Transverse colon (tissue), 4 donors: ENCODE data around the gene ARHGAP6. TPM values are rescaled to one million over a fixed set of nuclear protein-coding genes. Genes with fewer than 3 reads are reported as not detected.

Experiments used
- DNase-seq: peaks from one replicate; pipeline ENCODE4 v3.0.0-alpha.2; 2019
- H3K27ac ChIP-seq, 4 donors: fragments of 200-600 bp; sonication (generic); 2 replicates each; pipeline ENCODE4 v1.5.1; 2016 to 2018; ENCODE audit warnings: inconsistent platforms in 4 of 4
- H3K27me3 ChIP-seq: fragments of 200-600 bp; sonication (generic); 2 replicates; pipeline ENCODE4 v1.5.1; 2017; ENCODE audit warnings: inconsistent platforms
- H3K36me3 ChIP-seq, 4 donors: fragments of 200-600 bp; sonication (generic); 2 replicates each; pipeline ENCODE4 v1.5.1; 2017 to 2019; ENCODE audit warnings: inconsistent platforms in 4 of 4
- H3K4me1 ChIP-seq, 4 donors: fragments of 200-600 bp; sonication (generic); 2 replicates each; pipeline ENCODE4 v1.5.1; 2017 to 2020; ENCODE audit warnings: inconsistent platforms in 4 of 4
- H3K4me3 ChIP-seq, 4 donors: fragments of 200-600 bp; sonication (generic); 1 replicate in 1 of 4; 2 replicates in 3 of 4; pipeline versions ENCODE4 v1.5.1 to v1.6.1; 2017 to 2019; ENCODE audit warnings: inconsistent platforms in 4 of 4
- H3K9me3 ChIP-seq, 2 donors: fragments of 200-600 bp; sonication (generic); 2 replicates each; pipeline ENCODE4 v1.5.1; 2017 to 2019; ENCODE audit warnings: inconsistent platforms in 2 of 2
- EP300 ChIP-seq: sonication (generic); formaldehyde crosslinking; IDR thresholded peaks from one replicate; pipeline ENCODE4 v1.6.1; 2017; ENCODE audit warnings: antibody characterized with exemption, low read depth
- POLR2A ChIP-seq: fragments of 450-650 bp; IDR thresholded peaks from one replicate; pipeline ENCODE4 v1.6.1; 2016; ENCODE audit warnings: antibody characterized with exemption, mild to moderate bottlenecking, moderate library complexity
- POLR2AphosphoS5 ChIP-seq, 3 donors: sonication (generic); formaldehyde crosslinking; IDR thresholded peaks; one replicate each; pipeline ENCODE4 v1.6.1; 2016; ENCODE audit warnings: antibody characterized with exemption in 3 of 3
- WGBS, 2 donors: methylation state at CpG; one replicate each; pipeline ENCODE4 v1.1.5; 2018; ENCODE audit warnings: low coverage in 1 of 2; 5-methylcytosine and 5-hydroxymethylcytosine counted together
- in situ Hi-C, 4 donors: fragments of 200-750 bp; cut with MboI; loops; one replicate each; pipeline versions ENCODE4 v1.15.0 to v1.15.1; 2017; ENCODE audit warnings: low sequenced_read_pairs in 3 of 4, low pct_ligation_motif_present in 1 of 4, low pct_unique_long_range_greater_than_20kb in 1 of 4
- intact Hi-C: fragments of 100-400 bp; cut with DNase I; formaldehyde crosslinking; loops from one replicate; pipeline ENCODE4 v1.15.1; 2023; ENCODE audit warnings: low total_unique reads
- total RNA-seq, 4 donors: library from RNA; depleted of rRNA; stranded (reverse); fragments of >200 nt; gene quantifications; one replicate each; pipeline ENCODE4 v1.1.0, GENCODE V29; 2016
- TF ChIP-seq, protein P1 (sequence below), 5 experiments: fragments of 200-600 bp in 3 of 5; fragments of 450-650 bp in 2 of 5; sonication (generic) in 3 of 5; IDR thresholded peaks; 1 replicate in 2 of 5; 2 replicates in 3 of 5; pipeline ENCODE4 v1.5.1; 2016 to 2017; ENCODE audit warnings: antibody characterized with exemption in 5 of 5, inconsistent platforms in 3 of 5, mild to moderate bottlenecking in 2 of 5, moderate library complexity in 1 of 5

Gene ARHGAP6
- total RNA-seq, 4 donors from 2014 or later = 5.0 to 12.4 (median 9.0) TPM

DNA sequence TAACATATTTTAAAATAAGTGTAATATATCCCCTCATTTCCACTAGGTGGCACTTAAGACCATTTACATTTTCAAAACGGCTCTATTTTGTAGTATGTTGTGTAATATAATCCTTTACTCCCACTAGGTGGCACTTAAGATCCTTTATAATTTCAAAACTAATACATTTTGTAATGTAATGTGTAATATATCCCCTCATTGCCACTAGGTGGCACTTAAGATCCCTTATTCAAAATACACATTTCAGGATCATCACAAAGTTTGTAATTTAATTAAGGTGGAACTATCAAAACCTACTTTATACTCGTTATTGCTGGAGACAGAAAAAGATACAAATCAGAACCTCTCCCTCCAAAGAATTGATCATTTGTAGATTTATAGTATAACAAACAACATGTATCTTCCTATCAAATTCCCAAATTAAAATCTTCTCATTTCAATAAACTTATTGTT is 132.5 kb downstream of the ARHGAP6 start:
- intact Hi-C loops = loop anchor here (5.0 to 10.0 kb wide), 2 partner anchors 222 to 1766 kb away; partner anchors contain the start of genes GPR143 and MSL3
- in situ Hi-C loops = loop anchor here (5.0 to 25.0 kb wide), 4 partner anchors 229 to 1346 kb away; partner anchors contain the start of gene MSL3 (in 2 of the 4)

GRCh38 chrX:11532291-11533078 is 133.2 kb downstream of the ARHGAP6 start:
- no peak overlapping the region for H3K4me3 ChIP-seq
- no peaks in the 10 kb centered on the region for H3K36me3 ChIP-seq
- no peak for TF ChIP-seq POLR2AphosphoS5 (IDR thresholded peaks at IDR 0.05)
- no peaks in the 10 kb centered on the region for H3K4me1 ChIP-seq
- in situ Hi-C loops (loop anchor here (5.0 to 25.0 kb wide), 4 partner anchors 230 to 1345 kb away; partner anchors contain the start of gene MSL3 (in 2 of the 4)), intact Hi-C loops (loop anchor here (5.0 to 10.0 kb wide), 2 partner anchors 222 to 1765 kb away; partner anchors contain the start of genes GPR143 and MSL3)
- peak overlapping the region in 1 of 4 donors; percentile 31 for H3K27ac ChIP-seq
- no peak for DNase-seq
- no peaks in the 10 kb centered on the region for H3K9me3 ChIP-seq
- H3K27me3 ChIP-seq = no peaks in the 10 kb centered on the region

More for the DNA sequence above, 132.5 kb downstream of the ARHGAP6 start:
- Histone ChIP-seq H3K27ac (peak overlapping the region in 1 of 4 donors; percentile 31), H3K27me3 (no peaks in the 10 kb centered on the region), H3K36me3 (no peaks in the 10 kb centered on the region), H3K9me3 (no peaks in the 10 kb centered on the region), H3K4me3 (no peak overlapping the region), H3K4me1 (no peaks in the 10 kb centered on the region)
- DNase-seq = no peak
- TF ChIP-seq, protein P1, sequence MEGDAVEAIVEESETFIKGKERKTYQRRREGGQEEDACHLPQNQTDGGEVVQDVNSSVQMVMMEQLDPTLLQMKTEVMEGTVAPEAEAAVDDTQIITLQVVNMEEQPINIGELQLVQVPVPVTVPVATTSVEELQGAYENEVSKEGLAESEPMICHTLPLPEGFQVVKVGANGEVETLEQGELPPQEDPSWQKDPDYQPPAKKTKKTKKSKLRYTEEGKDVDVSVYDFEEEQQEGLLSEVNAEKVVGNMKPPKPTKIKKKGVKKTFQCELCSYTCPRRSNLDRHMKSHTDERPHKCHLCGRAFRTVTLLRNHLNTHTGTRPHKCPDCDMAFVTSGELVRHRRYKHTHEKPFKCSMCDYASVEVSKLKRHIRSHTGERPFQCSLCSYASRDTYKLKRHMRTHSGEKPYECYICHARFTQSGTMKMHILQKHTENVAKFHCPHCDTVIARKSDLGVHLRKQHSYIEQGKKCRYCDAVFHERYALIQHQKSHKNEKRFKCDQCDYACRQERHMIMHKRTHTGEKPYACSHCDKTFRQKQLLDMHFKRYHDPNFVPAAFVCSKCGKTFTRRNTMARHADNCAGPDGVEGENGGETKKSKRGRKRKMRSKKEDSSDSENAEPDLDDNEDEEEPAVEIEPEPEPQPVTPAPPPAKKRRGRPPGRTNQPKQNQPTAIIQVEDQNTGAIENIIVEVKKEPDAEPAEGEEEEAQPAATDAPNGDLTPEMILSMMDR (IDR thresholded peaks at IDR 0.05) = peak; percentile 61 to 92 (median 83)
- TF ChIP-seq POLR2A = no peak
- WGBS, 2 donors = 0 to 3% methylated on average over 1 to 2 of the region's 2 CpGs

GRCh38 chrX:11531226-11531625 is 134.5 kb downstream of the ARHGAP6 start:
- H3K27ac ChIP-seq = peak overlapping the region in 1 of 4 donors; percentile 3
- 40 to 47% methylated on average over 1 of the region's 1 CpG for WGBS, 2 donors
- H3K27me3 ChIP-seq = no peaks in the 10 kb centered on the region
- DNase-seq = no peak
- no peaks in the 10 kb centered on the region for H3K9me3 ChIP-seq
- intact Hi-C loops (loop anchor here (2.0 to 10.0 kb wide), 3 partner anchors 224 to 1764 kb away; partner anchors contain the start of genes GPR143 and MSL3), in situ Hi-C loops (loop anchor here (5.0 to 25.0 kb wide), 4 partner anchors 231 to 1344 kb away; partner anchors contain the start of gene MSL3 (in 2 of the 4))
- H3K4me1 ChIP-seq = no peaks in the 10 kb centered on the region
- no peak overlapping the region for H3K4me3 ChIP-seq
- H3K36me3 ChIP-seq = no peaks in the 10 kb centered on the region
- TF ChIP-seq, protein P1 (IDR thresholded peaks at IDR 0.05) = peak in 3 of 5 experiments; percentile 7 to 18 (median 16)
- no peak for TF ChIP-seq EP300

DNA sequence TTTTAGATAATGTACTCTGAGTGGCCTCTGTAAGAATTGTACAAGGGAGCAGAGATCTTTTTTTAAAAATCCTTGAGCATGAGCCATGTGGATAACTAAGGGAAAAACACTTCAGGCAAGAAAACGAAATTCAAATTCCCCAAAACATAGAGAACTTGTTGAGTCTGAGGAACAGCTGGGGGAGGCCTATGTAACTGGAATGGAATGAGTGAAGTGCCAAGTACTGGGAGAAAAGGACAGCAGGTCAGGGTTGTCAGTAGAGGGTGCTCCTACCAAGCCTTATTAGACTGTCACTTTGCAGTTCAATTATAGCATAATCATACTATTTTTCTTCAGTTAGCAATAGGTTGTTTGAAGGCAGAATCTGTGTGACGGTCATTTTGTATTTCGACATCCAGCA is 135.1 kb downstream of the ARHGAP6 start:
- 71 to 93% methylated on average over 2 to 3 of the region's 3 CpGs for WGBS, 2 donors
- in situ Hi-C loops (loop anchor here (5.0 to 25.0 kb wide), 4 partner anchors 232 to 1343 kb away; partner anchors contain the start of gene MSL3 (in 2 of the 4)), intact Hi-C loops (loop anchor here (2.0 to 10.0 kb wide), 3 partner anchors 224 to 1763 kb away; partner anchors contain the start of genes GPR143 and MSL3)
- H3K4me1 ChIP-seq = no peaks in the 10 kb centered on the region
- H3K4me3 ChIP-seq = no peak overlapping the region
- TF ChIP-seq, protein P1 (IDR thresholded peaks at IDR 0.05) = no peak
- TF ChIP-seq POLR2A (no peak), EP300 (no peak)
- no peak for DNase-seq
- H3K27me3 ChIP-seq = no peaks in the 10 kb centered on the region
- H3K27ac ChIP-seq = peak overlapping the region in 1 of 4 donors; percentile 3
- no peaks in the 10 kb centered on the region for H3K36me3 ChIP-seq
- H3K9me3 ChIP-seq = no peaks in the 10 kb centered on the region
